Astrocyte (in vitro differentiated cells and primary cell): ENCODE results near the gene GLS.

ENCODE experiments used
- CTCF ChIP-seq: IDR thresholded peaks from 2 replicates; pipeline ENCODE4 v1.5.1; 2011; ENCODE audit warnings: low read depth, mild to moderate bottlenecking, inconsistent platforms, low read length, moderate library complexity; ENCODE audit not compliant: insufficient read depth
- EZH2 ChIP-seq: IDR thresholded peaks from 2 replicates; pipeline ENCODE4 v1.6.1; 2012; ENCODE audit warnings: mild to moderate bottlenecking, low read length, inconsistent platforms; ENCODE audit not compliant: insufficient read depth

- TF ChIP-seq CTCF = no peak
- no peak for TF ChIP-seq EZH2
These were observed 49.8 kb downstream of the GLS start for GRCh38 chr2:190930411-190930810.
